Activated B cell treated with CpG ODN at 0.5 μM for 24 hours (primary cell): Measurements from ENCODE around the gene THOC6. TPM values are rescaled to one million over a fixed set of nuclear protein-coding genes. Genes with fewer than 3 reads are reported as not detected.
A peak's percentile ranks its signal among the peaks of the same experiment; 100 is the strongest.

ENCODE experiments used
- ATAC-seq: fragments of 200-7000 bp; cut with Tn5 transposase; one replicate; pipeline ENCODE4 v1.10.0; 2021; ENCODE audit warnings: low read depth, mild to moderate bottlenecking, moderate library complexity
- CTCF ChIA-PET: fragments of 350-600 bp; sonication (Branson Sonifier 250); formaldehyde crosslinking; loops from one replicate; lab custom pipeline; 2021; ENCODE audit warnings: antibody characterized with exemption; lab: Charles Lee
- POLR2A ChIA-PET: fragments of 350-600 bp; sonication (Branson Sonifier 250); formaldehyde crosslinking; loops from one replicate; lab custom pipeline; 2021; ENCODE audit warnings: antibody characterized with exemption; lab: Charles Lee
- DNase-seq: peaks from one replicate; pipeline ENCODE4 v3.0.0; 2022
- H3K27ac Mint-ChIP-seq: one replicate; pipeline ENCODE4 v1.8.0; 2020; ENCODE audit warnings: mixed read lengths
- H3K27me3 Mint-ChIP-seq: one replicate; pipeline ENCODE4 v1.8.0; 2021; ENCODE audit warnings: mixed read lengths
- H3K36me3 Mint-ChIP-seq: one replicate; pipeline ENCODE4 v1.8.0; 2021; ENCODE audit warnings: low read depth, mixed read lengths
- H3K4me1 Mint-ChIP-seq: one replicate; pipeline ENCODE4 v1.8.0; 2021; ENCODE audit warnings: mixed read lengths
- H3K4me3 Mint-ChIP-seq: one replicate; pipeline ENCODE4 v1.8.0; 2020; ENCODE audit warnings: mild to moderate bottlenecking, mixed read lengths
- H3K9me3 Mint-ChIP-seq: one replicate; pipeline ENCODE4 v1.8.0; 2020; ENCODE audit warnings: mixed read lengths
- intact Hi-C: fragments of 100-400 bp; cut with micrococcal nuclease; formaldehyde crosslinking; loops from one replicate; pipeline ENCODE4 v1.15.1; 2024
- total RNA-seq: library from RNA; stranded (reverse); gene quantifications from 2 replicates; pipeline ENCODE4 v1.2.3, GENCODE V29; 2022
- TF ChIP-seq, protein P1 (sequence below): fragments of 200-600 bp; IDR thresholded peaks from one replicate; pipeline ENCODE4 v1.8.0; 2022; ENCODE audit warnings: antibody characterized with exemption, mild to moderate bottlenecking

Gene THOC6
- total RNA-seq, 1 donor from 2014 or later: 45.8 TPM

DNA sequence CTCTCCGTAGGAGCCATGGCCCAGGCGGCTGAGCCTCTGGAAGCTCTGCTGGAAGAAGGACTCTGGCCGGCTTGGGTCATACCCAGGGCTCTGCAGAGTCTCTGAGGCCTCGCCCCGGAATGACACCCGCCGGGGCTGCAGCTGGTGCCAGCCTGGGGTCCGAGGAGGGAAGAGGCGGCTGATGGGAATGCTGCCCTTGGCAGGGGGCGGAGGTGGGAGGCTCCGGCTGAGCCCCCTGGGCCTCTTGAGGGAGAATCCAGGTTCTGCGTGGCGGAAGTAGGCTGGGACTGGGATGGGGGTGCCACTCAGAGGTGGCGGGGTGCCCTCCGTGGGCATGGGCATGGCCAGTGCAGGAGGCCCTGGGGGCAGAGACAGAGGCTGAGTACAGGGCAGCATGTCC, 47.2 kb upstream of the THOC6 start:
- CTCF ChIA-PET: no interaction called here
- no peaks in the 10 kb centered on the region for H3K9me3 Mint-ChIP-seq

GRCh38 chr16:2977440-2977839, 46.4 kb upstream of the THOC6 start:
- CTCF ChIA-PET: interaction anchor here (1.5 kb wide), 1 partner anchor 50 kb away, joined by 3 read pairs; no protein-coding TSS in a partner anchor

More for the DNA sequence above, 47.2 kb upstream of the THOC6 start:
- peaks cover 12% of the 10 kb centered on the region for H3K4me1 Mint-ChIP-seq
- TF ChIP-seq, protein P1, sequence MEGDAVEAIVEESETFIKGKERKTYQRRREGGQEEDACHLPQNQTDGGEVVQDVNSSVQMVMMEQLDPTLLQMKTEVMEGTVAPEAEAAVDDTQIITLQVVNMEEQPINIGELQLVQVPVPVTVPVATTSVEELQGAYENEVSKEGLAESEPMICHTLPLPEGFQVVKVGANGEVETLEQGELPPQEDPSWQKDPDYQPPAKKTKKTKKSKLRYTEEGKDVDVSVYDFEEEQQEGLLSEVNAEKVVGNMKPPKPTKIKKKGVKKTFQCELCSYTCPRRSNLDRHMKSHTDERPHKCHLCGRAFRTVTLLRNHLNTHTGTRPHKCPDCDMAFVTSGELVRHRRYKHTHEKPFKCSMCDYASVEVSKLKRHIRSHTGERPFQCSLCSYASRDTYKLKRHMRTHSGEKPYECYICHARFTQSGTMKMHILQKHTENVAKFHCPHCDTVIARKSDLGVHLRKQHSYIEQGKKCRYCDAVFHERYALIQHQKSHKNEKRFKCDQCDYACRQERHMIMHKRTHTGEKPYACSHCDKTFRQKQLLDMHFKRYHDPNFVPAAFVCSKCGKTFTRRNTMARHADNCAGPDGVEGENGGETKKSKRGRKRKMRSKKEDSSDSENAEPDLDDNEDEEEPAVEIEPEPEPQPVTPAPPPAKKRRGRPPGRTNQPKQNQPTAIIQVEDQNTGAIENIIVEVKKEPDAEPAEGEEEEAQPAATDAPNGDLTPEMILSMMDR: no peak
- DNase-seq (no peak), ATAC-seq (no peak)
- POLR2A ChIA-PET: no interaction called here
- intact Hi-C loops: no loop called here
- no peak overlapping the region for H3K4me3 Mint-ChIP-seq
- peaks cover 4% of the 10 kb centered on the region for H3K27me3 Mint-ChIP-seq
- no peak overlapping the region for H3K27ac Mint-ChIP-seq
- H3K36me3 Mint-ChIP-seq: no peaks in the 10 kb centered on the region

DNA sequence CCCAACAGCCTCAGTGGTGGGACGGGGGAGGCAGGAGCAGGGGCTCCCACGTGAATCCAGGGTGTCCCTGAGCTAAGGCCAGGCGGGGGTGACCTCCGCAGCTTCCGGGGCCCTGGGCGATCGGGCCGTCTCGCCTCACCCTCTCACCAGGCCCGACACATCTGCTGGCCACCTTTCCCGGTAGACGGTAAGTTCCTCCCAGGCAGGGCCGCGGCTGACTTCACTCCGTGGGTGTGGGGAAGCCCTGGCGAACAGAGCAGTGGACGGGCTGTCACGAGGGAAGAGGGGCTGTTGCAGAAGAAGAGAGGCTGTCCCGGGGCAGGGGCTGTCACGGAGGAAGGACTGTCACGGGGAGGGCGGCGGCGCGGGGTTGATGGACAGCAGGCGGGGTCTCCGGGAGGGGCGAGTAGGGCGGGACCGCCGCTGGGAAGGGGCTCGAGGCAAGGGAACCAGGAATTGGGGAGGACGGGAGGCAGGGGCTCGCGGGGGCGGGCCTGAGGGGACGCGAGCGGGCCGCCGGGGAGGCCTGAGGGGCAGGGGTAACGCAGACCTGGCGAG, 44.1 kb upstream of the THOC6 start:
- ATAC-seq: no peak
- Mint-ChIP-seq H3K4me1 (peaks cover 27% of the 10 kb centered on the region), H3K36me3 (no peaks in the 10 kb centered on the region), H3K4me3 (peak overlapping the region; percentile 67), H3K9me3 (no peaks in the 10 kb centered on the region), H3K27ac (no peak overlapping the region), H3K27me3 (no peaks in the 10 kb centered on the region)
- ChIA-PET CTCF (no interaction called here), POLR2A (interaction anchor here (0.6 to 1.5 kb wide), 12 partner anchors 8 to 566 kb away, joined by 3 to 12 read pairs (median 4); partner anchors contain the start of genes ELOB and KCTD5)
- intact Hi-C loops: loop anchor here (1.0 kb wide), 2 partner anchors 10 to 45 kb away; partner anchors contain the start of genes PAQR4 and THOC6
- TF ChIP-seq, protein P1: no peak
- DNase-seq: no peak

More at GRCh38 chr16:2977440-2977839, 46.4 kb upstream of the THOC6 start:
- POLR2A ChIA-PET: no interaction called here
- ATAC-seq (no peak), DNase-seq (no peak)
- TF ChIP-seq, protein P1: no peak
- H3K36me3 Mint-ChIP-seq: no peaks in the 10 kb centered on the region
- H3K4me1 Mint-ChIP-seq: peaks cover 15% of the 10 kb centered on the region
- no peaks in the 10 kb centered on the region for H3K9me3 Mint-ChIP-seq
- no peaks in the 10 kb centered on the region for H3K27me3 Mint-ChIP-seq
- no peak overlapping the region for H3K27ac Mint-ChIP-seq
- H3K4me3 Mint-ChIP-seq: no peak overlapping the region
- intact Hi-C loops: no loop called here

GRCh38 chr16:2980227-2981176, 43.3 kb upstream of the THOC6 start, which contains the start of gene PKMYT1:
Gene PKMYT1, minus strand, starts transcription at chr16:2980446. Its CDS starts 789 bp downstream, at chr16:2979657.
- no peaks in the 10 kb centered on the region for H3K36me3 Mint-ChIP-seq
- peaks cover 27% of the 10 kb centered on the region for H3K4me1 Mint-ChIP-seq
- TF ChIP-seq, protein P1: no peak
- DNase-seq (peak; percentile 97), ATAC-seq (peak; percentile 90)
- intact Hi-C loops: loop anchor here (1.0 kb wide), 2 partner anchors 11 to 44 kb away; partner anchors contain the start of genes PAQR4 and THOC6
- H3K9me3 Mint-ChIP-seq: no peaks in the 10 kb centered on the region
- POLR2A ChIA-PET: interaction anchor here (0.5 to 1.5 kb wide), 19 partner anchors 9 to 567 kb away, joined by 3 to 12 read pairs (median 4); partner anchors contain the start of genes ELOB, KCTD5, KREMEN2 and PAQR4
- no peaks in the 10 kb centered on the region for H3K27me3 Mint-ChIP-seq
- CTCF ChIA-PET: no interaction called here
- peak within 1 kb of the TSS; percentile 78 for H3K27ac Mint-ChIP-seq
- H3K4me3 Mint-ChIP-seq: peak within 1 kb of the TSS; percentile 84
